A673 (cell line): ENCODE data around the gene VSTM2L. TPM values are rescaled to one million over a fixed set of nuclear protein-coding genes. Genes with fewer than 3 reads are reported as not detected.
"Not testable (repeated sequence)": the region's sequence is repeated elsewhere in the genome, so short reads cannot be mapped to it uniquely, and the experiment has no call there.

Experiments used
- BruUV-seq: library from RNA; stranded (reverse); fragments of 400-500 nt; replicated peaks from 2 replicates; lab custom pipeline; 2021; lab: Mats Ljungman, UMichigan
- CTCF ChIA-PET: fragments of 300-600 bp; sonication (Branson Sonifier 250); formaldehyde crosslinking; loops from one replicate; lab custom pipeline; 2022; ENCODE audit warnings: antibody characterized with exemption; lab: Charles Lee
- POLR2A ChIA-PET: fragments of 300-600 bp; sonication (Branson Sonifier 250); formaldehyde crosslinking; loops from one replicate; lab custom pipeline; 2022; ENCODE audit warnings: antibody characterized with exemption; ENCODE audit not compliant: low non-redundant PET; lab: Charles Lee
- DNase-seq: peaks from one replicate; pipeline ENCODE4 v3.0.0-alpha.2; 2015; ENCODE audit warnings: low spot score
- H3K27ac ChIP-seq: fragments of 200-600 bp; sonication (generic); 2 replicates; pipeline ENCODE4 v1.5.1; 2016; ENCODE audit warnings: mixed run types, low read depth, mild to moderate bottlenecking, mixed read lengths, antibody characterized with exemption, low read length; ENCODE audit not compliant: poor library complexity, severe bottlenecking
- H3K27me3 ChIP-seq: fragments of 200-600 bp; sonication (generic); replicated peaks from 2 replicates; pipeline ENCODE4 v1.6.1; 2017; ENCODE audit warnings: mixed run types, low read depth, mild to moderate bottlenecking, mixed read lengths, antibody characterized with exemption, low read length; ENCODE audit not compliant: insufficient read depth, poor library complexity
- H3K36me3 ChIP-seq: fragments of 200-600 bp; sonication (generic); 2 replicates; pipeline ENCODE4 v1.6.1; 2016; ENCODE audit warnings: mixed run types, mild to moderate bottlenecking, mixed read lengths, antibody characterized with exemption, low read length; ENCODE audit not compliant: insufficient read depth, poor library complexity, severe bottlenecking
- H3K4me1 ChIP-seq: fragments of 200-600 bp; sonication (generic); 2 replicates; pipeline ENCODE4 v1.6.1; 2017; ENCODE audit warnings: mixed run types, mild to moderate bottlenecking, mixed read lengths, antibody characterized with exemption, low read length; ENCODE audit not compliant: insufficient read depth, poor library complexity, severe bottlenecking
- H3K4me3 ChIP-seq: fragments of 200-600 bp; sonication (generic); 2 replicates; pipeline ENCODE4 v1.5.1; 2016; ENCODE audit warnings: low read depth, mixed run types, mild to moderate bottlenecking, mixed read lengths, low read length; ENCODE audit not compliant: poor library complexity, severe bottlenecking
- H3K9me3 ChIP-seq: fragments of 200-600 bp; sonication (generic); 2 replicates; pipeline ENCODE4 v1.6.1; 2016; ENCODE audit warnings: mixed run types, low read depth, mild to moderate bottlenecking, mixed read lengths, antibody characterized with exemption, low read length; ENCODE audit not compliant: poor library complexity, severe bottlenecking
- CTCF ChIP-seq: fragments of 300-800, 200-600 bp; sonication (generic); conservative IDR thresholded peaks from 2 replicates; pipeline ENCODE4 v1.5.1; 2017; ENCODE audit warnings: low read depth, mild to moderate bottlenecking, antibody characterized with exemption, low read length, moderate library complexity, mixed read lengths
- EZH2 ChIP-seq: fragments of 200-600 bp; sonication (generic); IDR thresholded peaks from 2 replicates; pipeline ENCODE4 v1.6.1; 2017; ENCODE audit warnings: borderline replicate concordance, low read depth, mild to moderate bottlenecking, mixed read lengths, antibody characterized with exemption, low read length; ENCODE audit not compliant: poor library complexity, severe bottlenecking
- intact Hi-C: fragments of 100-400 bp; cut with micrococcal nuclease; formaldehyde crosslinking; loops from one replicate; pipeline ENCODE4 v1.10.0; 2022; ENCODE audit not compliant: unreplicated experiment
- total RNA-seq: library from RNA; stranded (reverse); gene quantifications from 2 replicates; pipeline ENCODE4 v1.2.3, GENCODE V29; 2021

The VSTM2L gene
- total RNA-seq, 1 experiment from 2014 or later: 23.3 TPM

DNA sequence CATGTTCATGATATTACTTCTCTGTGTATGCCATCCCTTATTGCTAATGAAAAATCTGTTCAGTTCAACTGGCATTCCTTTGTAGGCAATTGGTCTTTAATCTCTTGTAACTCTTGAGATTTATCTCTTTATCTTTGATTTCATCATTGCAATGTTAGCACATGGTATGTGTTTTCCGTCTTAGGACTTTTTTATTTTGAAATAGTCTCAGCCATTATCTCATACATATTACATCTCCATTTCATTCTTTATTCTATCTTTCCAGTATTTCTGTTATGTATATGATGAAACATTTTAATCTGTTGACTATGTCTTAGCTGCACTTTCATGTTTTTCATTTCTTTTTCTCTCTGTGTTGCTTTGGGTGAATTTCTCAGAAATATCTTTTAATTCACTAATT, 58.1 kb downstream of the VSTM2L start:
- POLR2A ChIA-PET: no interaction called here
- no peak overlapping the region for H3K27ac ChIP-seq
- no peaks in the 10 kb centered on the region for H3K27me3 ChIP-seq
- DNase-seq: no peak
- peaks cover 6% of the 10 kb centered on the region for H3K4me1 ChIP-seq
- intact Hi-C loops: no loop called here
- H3K36me3 ChIP-seq: no peaks in the 10 kb centered on the region
- no peaks in the 10 kb centered on the region for H3K9me3 ChIP-seq
- TF ChIP-seq EZH2 (no peak), CTCF (no peak)
- H3K4me3 ChIP-seq: no peak overlapping the region
- no TSS peak for BruUV-seq
- CTCF ChIA-PET: no interaction called here

DNA sequence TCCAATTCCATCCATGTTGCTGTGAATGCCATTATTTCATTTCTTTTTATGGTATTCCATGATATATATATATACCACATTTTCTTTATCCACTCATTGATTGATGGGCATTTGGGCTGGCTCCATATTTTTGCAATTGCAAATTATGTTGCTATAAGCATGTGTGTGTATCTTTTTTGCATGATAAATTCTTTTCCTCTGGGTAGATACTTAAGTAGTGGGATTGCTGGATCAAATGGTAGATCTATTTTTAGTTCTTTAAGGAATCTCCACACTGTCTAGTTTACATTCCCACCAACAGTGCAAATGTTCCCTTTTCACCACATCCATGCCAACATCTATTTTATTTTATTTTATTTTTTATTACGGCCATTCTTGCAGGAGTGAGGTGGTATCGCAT, 60.6 kb downstream of the VSTM2L start:
- intact Hi-C loops, DNase-seq, H3K9me3 ChIP-seq, H3K36me3 ChIP-seq, H3K4me1 ChIP-seq, BruUV-seq, H3K4me3 ChIP-seq, POLR2A ChIA-PET, H3K27me3 ChIP-seq, H3K27ac ChIP-seq, CTCF ChIA-PET: not testable (repeated sequence)

GRCh38 chr20:37968841-37969401, 66.0 kb downstream of the VSTM2L start:
- ChIA-PET CTCF (no interaction called here), POLR2A (no interaction called here)
- no peaks in the 10 kb centered on the region for H3K36me3 ChIP-seq
- H3K4me3 ChIP-seq: no peak overlapping the region
- TF ChIP-seq CTCF: no peak
- TF ChIP-seq EZH2: no peak
- peak; percentile 74 for DNase-seq
- H3K9me3 ChIP-seq: no peaks in the 10 kb centered on the region
- intact Hi-C loops: no loop called here
- peaks cover 11% of the 10 kb centered on the region for H3K4me1 ChIP-seq
- no TSS peak for BruUV-seq
- no peaks in the 10 kb centered on the region for H3K27me3 ChIP-seq
- H3K27ac ChIP-seq: no peak overlapping the region
